MCF 10A (cell line): ENCODE measurements around the gene PSMC2. TPM values are rescaled to one million over a fixed set of nuclear protein-coding genes. Genes with fewer than 3 reads are reported as not detected.

Source experiments
- BruUV-seq: library from RNA; stranded (reverse); fragments of 400-500 nt; replicated peaks from 2 replicates; lab custom pipeline; 2021; lab: Mats Ljungman, UMichigan
- CTCF ChIA-PET: fragments of 300-600 bp; sonication (Branson Sonifier 250); formaldehyde crosslinking; extraction: SDS; loops from one replicate; lab custom pipeline; 2021; ENCODE audit warnings: antibody characterized with exemption, inconsistent platforms; lab: Yijun Ruan, JAX
- POLR2A ChIA-PET: fragments of 300-600, 350-650 bp; sonication (Branson Sonifier 250); formaldehyde crosslinking; extraction: SDS; loops from one replicate; lab custom pipeline; 2020; ENCODE audit warnings: antibody characterized with exemption, inconsistent platforms; lab: Yijun Ruan, JAX
- DNase-seq: peaks from one replicate; pipeline ENCODE4 v3.0.0-alpha.2; 2018; ENCODE audit not compliant: unreplicated experiment
- H3K27ac Mint-ChIP-seq: one replicate; pipeline ENCODE4 v1.8.0; 2022; ENCODE audit warnings: mild to moderate bottlenecking, low read depth, mixed read lengths; ENCODE audit not compliant: unreplicated experiment
- H3K27me3 Mint-ChIP-seq: one replicate; pipeline ENCODE4 v1.8.0; 2022; ENCODE audit warnings: mixed read lengths; ENCODE audit not compliant: insufficient read depth, unreplicated experiment
- H3K36me3 Mint-ChIP-seq: one replicate; pipeline ENCODE4 v1.8.0; 2022; ENCODE audit warnings: mild to moderate bottlenecking, moderate library complexity, mixed read lengths; ENCODE audit not compliant: insufficient read depth, unreplicated experiment
- H3K4me1 Mint-ChIP-seq: one replicate; pipeline ENCODE4 v1.8.0; 2022; ENCODE audit warnings: mixed read lengths; ENCODE audit not compliant: insufficient read depth, unreplicated experiment
- H3K4me3 Mint-ChIP-seq: one replicate; pipeline ENCODE4 v1.8.0; 2022; ENCODE audit warnings: mild to moderate bottlenecking, moderate library complexity, mixed read lengths; ENCODE audit not compliant: unreplicated experiment
- H3K9me3 Mint-ChIP-seq: one replicate; pipeline ENCODE4 v1.8.0; 2022; ENCODE audit warnings: mixed read lengths; ENCODE audit not compliant: unreplicated experiment
- CTCF ChIP-seq: fragments of 200-600 bp; IDR thresholded peaks from one replicate; pipeline ENCODE4 v1.8.0; 2022; ENCODE audit warnings: antibody characterized with exemption, mild to moderate bottlenecking; ENCODE audit not compliant: unreplicated experiment
- intact Hi-C: fragments of 100-400 bp; cut with micrococcal nuclease; formaldehyde crosslinking; loops from 2 replicates; pipeline ENCODE4 v1.14.1; 2022
- total RNA-seq: library from RNA; stranded (reverse); gene quantifications from 2 replicates; pipeline ENCODE4 v1.2.3, GENCODE V29; 2022

The PSMC2 gene
- total RNA-seq, 1 experiment from 2014 or later: 98.8 TPM

- intact Hi-C loops: no loop called here
- CTCF ChIA-PET: interaction anchor here (1.3 kb wide), 1 partner anchor 10 kb away, joined by 3 read pairs; no protein-coding TSS in a partner anchor
- TF ChIP-seq CTCF: no peak
- no peaks in the 10 kb centered on the region for H3K9me3 Mint-ChIP-seq
- peaks cover 97% of the 10 kb centered on the region for H3K36me3 Mint-ChIP-seq
- no peak overlapping the region for H3K4me3 Mint-ChIP-seq
- no peaks in the 10 kb centered on the region for H3K27me3 Mint-ChIP-seq
- POLR2A ChIA-PET: interaction anchor here (0.9 kb wide), 1 partner anchor 11 kb away, joined by 4 read pairs; no protein-coding TSS in a partner anchor
- no peak overlapping the region for H3K27ac Mint-ChIP-seq
- no peaks in the 10 kb centered on the region for H3K4me1 Mint-ChIP-seq
- BruUV-seq: no TSS peak
- DNase-seq: no peak
Measured at GRCh38 chr7:103316380-103316941, 31.0 kb upstream of the PSMC2 start.

GRCh38 chr7:103317009-103317408, 30.4 kb upstream of the PSMC2 start:
- Mint-ChIP-seq H3K36me3 (peaks cover 97% of the 10 kb centered on the region), H3K4me3 (no peak overlapping the region), H3K9me3 (no peaks in the 10 kb centered on the region), H3K27me3 (no peaks in the 10 kb centered on the region), H3K4me1 (no peaks in the 10 kb centered on the region), H3K27ac (no peak overlapping the region)
- ChIA-PET CTCF (interaction anchor here (1.3 kb wide), 1 partner anchor 11 kb away, joined by 3 read pairs; no protein-coding TSS in a partner anchor), POLR2A (interaction anchor here (0.7 to 0.9 kb wide), 2 partner anchors 11 kb away, joined by 3 to 4 read pairs; no protein-coding TSS in a partner anchor)
- DNase-seq: no peak
- intact Hi-C loops: no loop called here
- BruUV-seq: no TSS peak
- TF ChIP-seq CTCF: no peak

GRCh38 chr7:103325744-103326143, 21.7 kb upstream of the PSMC2 start:
- Mint-ChIP-seq H3K9me3 (no peaks in the 10 kb centered on the region), H3K4me1 (no peaks in the 10 kb centered on the region), H3K27me3 (no peaks in the 10 kb centered on the region), H3K27ac (peak overlapping the region; percentile 59), H3K4me3 (no peak overlapping the region), H3K36me3 (peaks cover 71% of the 10 kb centered on the region)
- ChIA-PET POLR2A (interaction anchor here (2.2 kb wide), 1 partner anchor 22 kb away, joined by 7 read pairs; the partner anchor contains the start of gene PSMC2), CTCF (interaction anchor here (1.9 kb wide), 1 partner anchor 14 kb away, joined by 7 read pairs; no protein-coding TSS in a partner anchor)
- no peak for TF ChIP-seq CTCF
- no peak for DNase-seq
- intact Hi-C loops: no loop called here
- BruUV-seq: no TSS peak

- intact Hi-C loops: no loop called here
- POLR2A ChIA-PET: no interaction called here
- DNase-seq: no peak
- Mint-ChIP-seq H3K9me3 (no peaks in the 10 kb centered on the region), H3K27ac (no peak overlapping the region), H3K27me3 (no peaks in the 10 kb centered on the region), H3K4me3 (no peak overlapping the region), H3K36me3 (peaks cover 91% of the 10 kb centered on the region), H3K4me1 (peaks cover 11% of the 10 kb centered on the region)
- TSS peak; percentile 2 for BruUV-seq
- CTCF ChIA-PET: interaction anchor here (0.6 kb wide), 1 partner anchor 9 kb away, joined by 4 read pairs; no protein-coding TSS in a partner anchor
- no peak for TF ChIP-seq CTCF
Measured at GRCh38 chr7:103336761-103337160, 10.7 kb upstream of the PSMC2 start.
